Measurements from ENCODE around the gene GNAO1. TPM values are rescaled to one million over a fixed set of nuclear protein-coding genes. Genes with fewer than 3 reads are reported as not detected.

Gene GNAO1
- polyA plus RNA-seq, 1 donor from 2014 or later = 31.5 TPM

- Histone ChIP-seq H3K9ac (ENCODE audit: low read length) (no peak overlapping the region), H4K20me1 (ENCODE audit: insufficient read depth) (no peaks in the 10 kb centered on the region), H3K4me3 (ENCODE audit: low read length) (no peak overlapping the region), H3K9me3 (ENCODE audit: low read length) (no peaks in the 10 kb centered on the region), H3K27me3 (ENCODE audit: insufficient read depth, low read depth, low read length) (no peaks in the 10 kb centered on the region), H3K36me3 (ENCODE audit: insufficient read depth, low read length) (peaks cover 8% of the 10 kb centered on the region), H3F3A (ENCODE audit: insufficient read depth, low read length, poor library complexity, severe bottlenecking) (no peaks in the 10 kb centered on the region), H3K4me2 (ENCODE audit: low read length) (no peak overlapping the region), H2AFZ (ENCODE audit: low read depth, low read length) (no peak overlapping the region), H3K27ac (ENCODE audit: low read length) (no peak overlapping the region), H3K79me2 (replicated peaks; ENCODE audit: insufficient read depth, low read length) (no peaks in the 10 kb centered on the region), H3K9me2 (ENCODE audit: insufficient read depth, low read length) (no peaks in the 10 kb centered on the region)
- TF ChIP-seq CTCF (IDR thresholded peaks at IDR 0.05; ENCODE audit: poor library complexity, severe bottlenecking) (no peak), EZH2 (IDR thresholded peaks at IDR 0.05; ENCODE audit: borderline replicate concordance, insufficient read depth, low read length, poor library complexity, severe bottlenecking) (no peak), TAF1 (IDR thresholded peaks at IDR 0.05; ENCODE audit: low read depth) (no peak), SMC3 (conservative IDR thresholded peaks at IDR 0.05; ENCODE audit: poor library complexity) (no peak), REST (IDR thresholded peaks at IDR 0.05; ENCODE audit: borderline replicate concordance) (no peak), POLR2AphosphoS5 (IDR thresholded peaks at IDR 0.05) (no peak), MXI1 (conservative IDR thresholded peaks at IDR 0.05; ENCODE audit: poor library complexity, severe bottlenecking) (no peak), RAD21 (conservative IDR thresholded peaks at IDR 0.05) (no peak), EP300 (conservative IDR thresholded peaks at IDR 0.05; ENCODE audit: poor library complexity, severe bottlenecking) (no peak)
Observed at GRCh38 chr16:56345406-56346050, 154.2 kb downstream of the GNAO1 start.

GRCh38 chr16:56346131-56346890, 155.0 kb downstream of the GNAO1 start:
- no peaks in the 10 kb centered on the region for H4K20me1 ChIP-seq (ENCODE audit: insufficient read depth)
- TF ChIP-seq RAD21 (conservative IDR thresholded peaks at IDR 0.05) (no peak), EP300 (conservative IDR thresholded peaks at IDR 0.05; ENCODE audit: poor library complexity, severe bottlenecking) (no peak)
- H3K9ac ChIP-seq (ENCODE audit: low read length) = no peak overlapping the region
- H3K27ac ChIP-seq (ENCODE audit: low read length) = no peak overlapping the region
- no peak overlapping the region for H3K4me2 ChIP-seq (ENCODE audit: low read length)
- H3K36me3 ChIP-seq (ENCODE audit: insufficient read depth, low read length) = peaks cover 8% of the 10 kb centered on the region
- H3K9me3 ChIP-seq (ENCODE audit: low read length) = no peaks in the 10 kb centered on the region
- H3K79me2 ChIP-seq (replicated peaks; ENCODE audit: insufficient read depth, low read length) = no peaks in the 10 kb centered on the region
- H3F3A ChIP-seq (ENCODE audit: insufficient read depth, low read length, poor library complexity, severe bottlenecking) = no peaks in the 10 kb centered on the region
- no peaks in the 10 kb centered on the region for H3K27me3 ChIP-seq (ENCODE audit: insufficient read depth, low read depth, low read length)
- no peaks in the 10 kb centered on the region for H3K9me2 ChIP-seq (ENCODE audit: insufficient read depth, low read length)
- H3K4me3 ChIP-seq (ENCODE audit: low read length) = no peak overlapping the region
- no peak overlapping the region for H2AFZ ChIP-seq (ENCODE audit: low read depth, low read length)
